PC-9 (cell line): ENCODE results near the gene RNF148.

ENCODE experiments used
- EZH2 ChIP-seq: fragments of 200-600 bp; sonication (generic); IDR thresholded peaks from 2 replicates; pipeline ENCODE4 v1.8.0; 2017; ENCODE audit warnings: antibody characterized with exemption, low read depth
- TF ChIP-seq, protein P1 (sequence below): fragments of 200-600 bp; sonication (generic); conservative IDR thresholded peaks from 2 replicates; pipeline ENCODE4 v1.6.1; 2017; ENCODE audit warnings: mixed run types, antibody characterized with exemption, mild to moderate bottlenecking, moderate library complexity

DNA sequence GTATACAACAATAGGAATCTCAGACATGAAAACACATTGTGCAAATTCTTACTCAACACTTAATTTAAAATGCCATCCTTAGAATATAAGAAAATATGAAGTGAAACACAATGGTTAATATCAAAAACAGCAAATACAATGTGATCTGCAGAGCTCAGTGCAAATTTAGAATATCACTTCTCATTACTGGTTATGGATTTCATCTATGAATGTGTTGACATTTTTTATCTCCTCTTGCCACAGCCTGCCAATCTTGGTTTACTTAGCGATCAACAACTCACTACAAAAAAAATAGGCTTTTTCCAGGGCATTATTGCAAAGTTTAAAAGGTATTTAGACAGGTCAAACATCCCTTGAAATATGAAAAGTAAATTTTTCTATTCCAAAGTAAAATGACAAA lies 25.0 kb upstream of the RNF148 start:
- TF ChIP-seq, protein P1, sequence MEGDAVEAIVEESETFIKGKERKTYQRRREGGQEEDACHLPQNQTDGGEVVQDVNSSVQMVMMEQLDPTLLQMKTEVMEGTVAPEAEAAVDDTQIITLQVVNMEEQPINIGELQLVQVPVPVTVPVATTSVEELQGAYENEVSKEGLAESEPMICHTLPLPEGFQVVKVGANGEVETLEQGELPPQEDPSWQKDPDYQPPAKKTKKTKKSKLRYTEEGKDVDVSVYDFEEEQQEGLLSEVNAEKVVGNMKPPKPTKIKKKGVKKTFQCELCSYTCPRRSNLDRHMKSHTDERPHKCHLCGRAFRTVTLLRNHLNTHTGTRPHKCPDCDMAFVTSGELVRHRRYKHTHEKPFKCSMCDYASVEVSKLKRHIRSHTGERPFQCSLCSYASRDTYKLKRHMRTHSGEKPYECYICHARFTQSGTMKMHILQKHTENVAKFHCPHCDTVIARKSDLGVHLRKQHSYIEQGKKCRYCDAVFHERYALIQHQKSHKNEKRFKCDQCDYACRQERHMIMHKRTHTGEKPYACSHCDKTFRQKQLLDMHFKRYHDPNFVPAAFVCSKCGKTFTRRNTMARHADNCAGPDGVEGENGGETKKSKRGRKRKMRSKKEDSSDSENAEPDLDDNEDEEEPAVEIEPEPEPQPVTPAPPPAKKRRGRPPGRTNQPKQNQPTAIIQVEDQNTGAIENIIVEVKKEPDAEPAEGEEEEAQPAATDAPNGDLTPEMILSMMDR = no peak
- TF ChIP-seq EZH2 = no peak
